Activated CD4-positive, alpha-beta T cell treated with anti-CD3 and anti-CD28 coated beads, Interleukin-2, amount 50 U/mL, for 16 hours (primary cell): Measurements from ENCODE around the gene NARF.

Source experiments
- DNase-seq: peaks from one replicate; pipeline ENCODE4 v3.0.0-alpha.2; 2020

NARF gene

GRCh38 chr17:82479602-82480001, 21.1 kb downstream of the NARF start:
- DNase-seq = no peak

GRCh38 chr17:82480318-82480717, 21.8 kb downstream of the NARF start:
- DNase-seq = no peak

GRCh38 chr17:82483204-82483660, 24.7 kb downstream of the NARF start:
- no peak for DNase-seq

GRCh38 chr17:82483836-82484235, 25.3 kb downstream of the NARF start:
- DNase-seq = no peak

- no peak for DNase-seq
These were observed 27.9 kb downstream of the NARF start for GRCh38 chr17:82486231-82487094.

- no peak for DNase-seq
These were observed 29.4 kb downstream of the NARF start for GRCh38 chr17:82487910-82488309.

- DNase-seq = no peak
These were observed 30.6 kb downstream of the NARF start for GRCh38 chr17:82489117-82489516.

- DNase-seq = no peak
These were observed 31.4 kb downstream of the NARF start for GRCh38 chr17:82489851-82490511.

- DNase-seq = no peak
These were observed 32.1 kb downstream of the NARF start for GRCh38 chr17:82490512-82491195.

- DNase-seq = no peak
These were observed 32.6 kb downstream of the NARF start for GRCh38 chr17:82491196-82491530.

GRCh38 chr17:82491533-82491932, 33.0 kb downstream of the NARF start:
- DNase-seq = no peak

- DNase-seq = no peak
These were observed 34.2 kb downstream of the NARF start for GRCh38 chr17:82492643-82493225.

GRCh38 chr17:82493226-82493781, 34.8 kb downstream of the NARF start:
- no peak for DNase-seq

GRCh38 chr17:82494236-82495055, 35.9 kb downstream of the NARF start:
- peak; percentile 93 for DNase-seq

- no peak for DNase-seq
These were observed 37.4 kb downstream of the NARF start for GRCh38 chr17:82495844-82496528.

GRCh38 chr17:82496529-82497434, 38.2 kb downstream of the NARF start:
- DNase-seq = peak; percentile 95

- peak; percentile 34 for DNase-seq
These were observed 39.2 kb downstream of the NARF start for GRCh38 chr17:82497483-82498405.

- DNase-seq = no peak
These were observed 43.7 kb downstream of the NARF start for GRCh38 chr17:82502207-82502606.

- no peak for DNase-seq
These were observed 44.7 kb downstream of the NARF start for GRCh38 chr17:82503094-82503727.
